EL (cell line): ENCODE results near the gene SLC1A2.
A peak's percentile ranks its signal among the peaks of the same experiment; 100 is the strongest.

Experiments
- DNase-seq: peaks from one replicate; pipeline ENCODE4 v3.0.0-alpha.2; 2016

The SLC1A2 gene

GRCh38 chr11:35293699-35294098 lies 125.7 kb downstream of the SLC1A2 start:
- no peak for DNase-seq

GRCh38 chr11:35293035-35293434 lies 126.3 kb downstream of the SLC1A2 start:
- DNase-seq, result no peak

- no peak for DNase-seq
Measured at GRCh38 chr11:35292279-35292678, 127.1 kb downstream of the SLC1A2 start.

GRCh38 chr11:35290876-35291275 lies 128.5 kb downstream of the SLC1A2 start:
- no peak for DNase-seq

GRCh38 chr11:35289821-35290220 lies 129.5 kb downstream of the SLC1A2 start:
- DNase-seq, result peak; percentile 87

GRCh38 chr11:35288817-35289541 lies 130.4 kb downstream of the SLC1A2 start:
- DNase-seq, result peak; percentile 89

GRCh38 chr11:35288309-35288708 lies 131.0 kb downstream of the SLC1A2 start:
- DNase-seq, result no peak

GRCh38 chr11:35287344-35287890 lies 131.9 kb downstream of the SLC1A2 start:
- no peak for DNase-seq

- DNase-seq, result no peak
Measured at GRCh38 chr11:35286126-35286525, 133.2 kb downstream of the SLC1A2 start.

GRCh38 chr11:35285471-35285870 lies 133.9 kb downstream of the SLC1A2 start:
- no peak for DNase-seq

- DNase-seq, result peak; percentile 77
Measured at GRCh38 chr11:35282221-35282882, 137.0 kb downstream of the SLC1A2 start.

GRCh38 chr11:35281169-35281688 lies 138.1 kb downstream of the SLC1A2 start:
- no peak for DNase-seq

- no peak for DNase-seq
Measured at GRCh38 chr11:35280727-35281126, 138.6 kb downstream of the SLC1A2 start.

- DNase-seq, result no peak
Measured at GRCh38 chr11:35277827-35278226, 141.5 kb downstream of the SLC1A2 start.

GRCh38 chr11:35276396-35277145 lies 142.8 kb downstream of the SLC1A2 start:
- no peak for DNase-seq

GRCh38 chr11:35275786-35276170 lies 143.6 kb downstream of the SLC1A2 start:
- DNase-seq, result no peak

GRCh38 chr11:35274909-35275785 lies 144.2 kb downstream of the SLC1A2 start:
- peak; percentile 22 for DNase-seq

- DNase-seq, result no peak
Measured at GRCh38 chr11:35272391-35272902, 146.9 kb downstream of the SLC1A2 start.

GRCh38 chr11:35271031-35271430 lies 148.3 kb downstream of the SLC1A2 start:
- DNase-seq, result no peak

- no peak for DNase-seq
Measured at GRCh38 chr11:35270342-35270741, 149.0 kb downstream of the SLC1A2 start.

GRCh38 chr11:35267504-35267903 lies 151.9 kb downstream of the SLC1A2 start:
- DNase-seq, result peak; percentile 90
